HEK293 (cell line): Measurements from ENCODE around the gene ITGA4.

Experiments
- CTCF ChIA-PET: fragments of 350-600 bp; formaldehyde crosslinking; extraction: SDS; loops from one replicate; lab custom pipeline; 2021; ENCODE audit warnings: antibody characterized with exemption; lab: Yijun Ruan, JAX
- POLR2A ChIA-PET: fragments of 300-600 bp; formaldehyde crosslinking; extraction: SDS; loops from one replicate; lab custom pipeline; 2020; ENCODE audit warnings: antibody characterized with exemption, inconsistent platforms; lab: Yijun Ruan, JAX
- H3K27ac ChIP-seq: fragments of 200-500 bp; sonication (Bioruptor generic); 2 replicates; pipeline ENCODE4 v1.5.1; 2014; ENCODE audit warnings: low read depth, low read length, control low read depth, inconsistent platforms; ENCODE audit errors: extremely low read depth
- H3K36me3 ChIP-seq, 2 experiments: fragments of 200-500 bp in 1 of 2; sonication (Bioruptor generic) in 1 of 2; 1 replicate in 1 of 2; 2 replicates in 1 of 2; pipeline ENCODE4 v1.5.1; 2014 to 2017; ENCODE audit warnings: inconsistent platforms in 2 of 2, low read length in 2 of 2; ENCODE audit not compliant: control insufficient read depth in 2 of 2, insufficient read depth in 1 of 2
- H3K4me1 ChIP-seq: fragments of 200-500 bp; sonication (Bioruptor generic); 2 replicates; pipeline ENCODE4 v1.5.1; 2014; ENCODE audit warnings: mild to moderate bottlenecking, low read length, inconsistent platforms; ENCODE audit not compliant: control insufficient read depth, insufficient read depth
- H3K4me3 ChIP-seq: 2 replicates; pipeline ENCODE4 v1.5.1; 2011; ENCODE audit warnings: low read depth, mild to moderate bottlenecking, control low read depth, low read length, moderate library complexity
- H3K9me3 ChIP-seq: fragments of 200-500 bp; sonication (Bioruptor generic); 2 replicates; pipeline ENCODE4 v1.5.1; 2014; ENCODE audit warnings: low read depth, low read length, inconsistent platforms; ENCODE audit not compliant: control insufficient read depth, insufficient read depth
- GLI4 ChIP-seq: fragments of 450-650 bp; formaldehyde crosslinking; IDR thresholded peaks from 2 replicates; pipeline ENCODE4 v1.5.1; 2016; ENCODE audit warnings: missing biosample characterization, missing genetic modification characterization
- KLF1 ChIP-seq: fragments of 450-650 bp; formaldehyde crosslinking; IDR thresholded peaks from 2 replicates; pipeline ENCODE4 v1.5.1; 2016; ENCODE audit warnings: missing biosample characterization, missing genetic modification characterization
- KLF10 ChIP-seq: fragments of 450-650 bp; IDR thresholded peaks from 2 replicates; pipeline ENCODE4 v1.5.1; 2018; ENCODE audit warnings: missing biosample characterization, mild to moderate bottlenecking, missing genetic modification characterization
- MEIS1 ChIP-seq: sonication (generic); formaldehyde crosslinking; IDR thresholded peaks from 2 replicates; pipeline ENCODE4 v1.8.1; 2022; ENCODE audit warnings: missing genetic modification reagents, mild to moderate bottlenecking, borderline replicate concordance
- TRIM28 ChIP-seq: IDR thresholded peaks from 2 replicates; pipeline ENCODE4 v1.6.1; 2011; ENCODE audit warnings: low read length, control low read depth, borderline replicate concordance
- ZBTB17 ChIP-seq: fragments of 450-650 bp; formaldehyde crosslinking; IDR thresholded peaks from 2 replicates; pipeline ENCODE4 v1.5.1; 2016; ENCODE audit warnings: missing biosample characterization, missing genetic modification characterization
- ZBTB6 ChIP-seq: fragments of 450-650 bp; formaldehyde crosslinking; IDR thresholded peaks from 2 replicates; pipeline ENCODE4 v1.5.1; 2017; ENCODE audit warnings: missing biosample characterization, missing genetic modification characterization
- ZFP3 ChIP-seq: fragments of 450-650 bp; formaldehyde crosslinking; IDR thresholded peaks from 2 replicates; pipeline ENCODE4 v1.5.1; 2016; ENCODE audit warnings: low read depth, missing biosample characterization, missing genetic modification characterization
- ZNF114 ChIP-seq: fragments of 450-650 bp; formaldehyde crosslinking; IDR thresholded peaks from 2 replicates; pipeline ENCODE4 v1.5.0; 2017; ENCODE audit warnings: missing biosample characterization, missing genetic modification characterization
- ZNF121 ChIP-seq: fragments of 450-650 bp; formaldehyde crosslinking; IDR thresholded peaks from 2 replicates; pipeline ENCODE4 v1.5.1; 2016; ENCODE audit warnings: missing biosample characterization, missing genetic modification characterization
- ZNF169 ChIP-seq: fragments of 450-650 bp; formaldehyde crosslinking; IDR thresholded peaks from 2 replicates; pipeline ENCODE4 v1.5.1; 2016; ENCODE audit warnings: missing biosample characterization, missing genetic modification characterization
- ZNF19 ChIP-seq: fragments of 450-650 bp; formaldehyde crosslinking; IDR thresholded peaks from 2 replicates; pipeline ENCODE4; 2016; ENCODE audit warnings: missing biosample characterization, missing genetic modification characterization, low read depth
- ZNF449 ChIP-seq: fragments of 450-650 bp; formaldehyde crosslinking; IDR thresholded peaks from 2 replicates; pipeline ENCODE4 v1.5.1; 2017; ENCODE audit warnings: missing biosample characterization, mild to moderate bottlenecking, missing genetic modification characterization, moderate library complexity
- ZNF501 ChIP-seq: fragments of 450-650 bp; formaldehyde crosslinking; IDR thresholded peaks from 2 replicates; pipeline ENCODE4 v1.5.1; 2016; ENCODE audit warnings: missing biosample characterization, missing genetic modification characterization
- ZNF514 ChIP-seq: fragments of 450-650 bp; formaldehyde crosslinking; IDR thresholded peaks from 2 replicates; pipeline ENCODE4 v1.5.1; 2016; ENCODE audit warnings: missing biosample characterization, missing genetic modification characterization
- ZNF548 ChIP-seq: fragments of 450-650 bp; formaldehyde crosslinking; IDR thresholded peaks from 2 replicates; pipeline ENCODE4 v1.5.1; 2016; ENCODE audit warnings: missing biosample characterization, missing genetic modification characterization
- ZNF560 ChIP-seq: fragments of 450-650 bp; formaldehyde crosslinking; IDR thresholded peaks from 2 replicates; pipeline ENCODE4 v1.5.1; 2017; ENCODE audit warnings: missing biosample characterization, missing genetic modification characterization, borderline replicate concordance
- ZNF571 ChIP-seq: fragments of 450-650 bp; formaldehyde crosslinking; IDR thresholded peaks from 2 replicates; pipeline ENCODE4 v1.5.0; 2017; ENCODE audit warnings: missing biosample characterization, missing genetic modification characterization
- ZNF600 ChIP-seq: fragments of 450-650 bp; formaldehyde crosslinking; IDR thresholded peaks from 2 replicates; pipeline ENCODE4 v1.5.1; 2016; ENCODE audit warnings: missing biosample characterization, missing genetic modification characterization
- ZNF621 ChIP-seq: fragments of 450-650 bp; formaldehyde crosslinking; IDR thresholded peaks from 2 replicates; pipeline ENCODE4 v1.5.1; 2017; ENCODE audit warnings: missing biosample characterization, missing genetic modification characterization
- ZNF837 ChIP-seq: fragments of 450-650 bp; formaldehyde crosslinking; IDR thresholded peaks from 2 replicates; pipeline ENCODE4 v1.5.1; 2016; ENCODE audit warnings: missing biosample characterization, missing genetic modification characterization
- TF ChIP-seq, protein P1 (sequence below): fragments of 450-650 bp; formaldehyde crosslinking; IDR thresholded peaks from 2 replicates; pipeline ENCODE4 v1.5.1; 2016; ENCODE audit warnings: missing biosample characterization, missing genetic modification characterization
- TF ChIP-seq, protein P2 (sequence below): fragments of 450-650 bp; formaldehyde crosslinking; IDR thresholded peaks from 2 replicates; pipeline ENCODE4 v1.5.1; 2017; ENCODE audit warnings: missing biosample characterization, missing genetic modification characterization
- TF ChIP-seq, protein P3 (sequence below): fragments of 450-650 bp; formaldehyde crosslinking; optimal IDR thresholded peaks from 2 replicates; pipeline ENCODE3; 2016; ENCODE audit warnings: missing biosample characterization, mild to moderate bottlenecking, missing genetic modification characterization

Gene ITGA4

GRCh38 chr2:181517685-181518301, 60.6 kb downstream of the ITGA4 start (continued):
- TF ChIP-seq ZNF114 (no peak), ZNF19 (tag by site-specific recombination) (no peak)

DNA sequence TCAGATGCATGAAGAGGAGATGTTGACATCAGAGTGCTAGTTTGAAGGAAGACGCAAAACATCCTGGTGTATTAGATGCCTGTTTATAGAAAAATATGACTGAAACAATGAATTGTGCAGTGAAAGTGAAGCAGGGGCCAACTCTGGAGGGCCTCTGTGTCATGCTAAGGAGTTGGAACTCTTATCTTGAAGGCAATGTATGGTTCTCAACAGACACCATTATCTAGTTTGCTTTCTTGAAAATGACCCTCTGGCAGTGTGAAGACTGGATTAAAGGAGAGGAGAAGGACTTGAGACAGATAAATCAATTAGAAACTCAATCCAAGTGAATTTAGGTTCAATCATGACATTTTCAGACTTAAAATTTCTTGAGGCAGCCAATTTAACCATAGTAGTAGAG, 63.1 kb downstream of the ITGA4 start:
- Histone ChIP-seq H3K36me3 (no peaks in the 10 kb centered on the region), H3K4me3 (no peak overlapping the region), H3K9me3 (no peaks in the 10 kb centered on the region), H3K27ac (no peak overlapping the region), H3K4me1 (no peaks in the 10 kb centered on the region)
- POLR2A ChIA-PET, result no interaction called here
- CTCF ChIA-PET, result no interaction called here
- no peak for TF ChIP-seq ZNF621
- no peak for TF ChIP-seq ZNF560 (tag by site-specific recombination)

DNA sequence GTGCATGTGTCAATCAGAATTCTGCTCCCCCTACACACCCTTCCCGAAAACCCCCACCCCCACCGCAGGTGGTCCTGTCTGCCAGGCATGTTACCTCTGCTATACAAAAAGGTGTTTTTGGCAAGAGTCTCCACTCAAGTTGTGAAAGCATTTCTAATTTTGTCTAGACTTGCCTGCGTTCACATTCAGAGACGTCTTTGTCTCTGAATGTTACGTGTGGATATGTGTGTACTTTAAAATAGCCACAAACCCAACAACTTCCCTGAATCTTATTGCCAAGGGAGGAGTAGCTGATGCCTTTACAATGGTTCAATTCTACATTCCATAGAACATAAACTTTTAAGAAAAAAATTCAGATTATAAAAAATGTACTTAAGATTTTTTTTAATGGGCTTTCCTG, 66.6 kb downstream of the ITGA4 start:
- CTCF ChIA-PET, result no interaction called here
- H3K9me3 ChIP-seq, result no peaks in the 10 kb centered on the region
- H3K27ac ChIP-seq, result no peak overlapping the region
- no peaks in the 10 kb centered on the region for H3K36me3 ChIP-seq
- TF ChIP-seq ZNF121 (tag by site-specific recombination) (no peak), KLF1 (tag by site-specific recombination) (no peak), ZNF449 (tag by site-specific recombination) (no peak), ZNF600 (tag by site-specific recombination) (no peak), MEIS1 (CRISPR knock-in tag) (no peak), ZBTB17 (tag by site-specific recombination) (no peak), GLI4 (tag by site-specific recombination) (no peak), ZNF169 (no peak)
- TF ChIP-seq, protein P1, sequence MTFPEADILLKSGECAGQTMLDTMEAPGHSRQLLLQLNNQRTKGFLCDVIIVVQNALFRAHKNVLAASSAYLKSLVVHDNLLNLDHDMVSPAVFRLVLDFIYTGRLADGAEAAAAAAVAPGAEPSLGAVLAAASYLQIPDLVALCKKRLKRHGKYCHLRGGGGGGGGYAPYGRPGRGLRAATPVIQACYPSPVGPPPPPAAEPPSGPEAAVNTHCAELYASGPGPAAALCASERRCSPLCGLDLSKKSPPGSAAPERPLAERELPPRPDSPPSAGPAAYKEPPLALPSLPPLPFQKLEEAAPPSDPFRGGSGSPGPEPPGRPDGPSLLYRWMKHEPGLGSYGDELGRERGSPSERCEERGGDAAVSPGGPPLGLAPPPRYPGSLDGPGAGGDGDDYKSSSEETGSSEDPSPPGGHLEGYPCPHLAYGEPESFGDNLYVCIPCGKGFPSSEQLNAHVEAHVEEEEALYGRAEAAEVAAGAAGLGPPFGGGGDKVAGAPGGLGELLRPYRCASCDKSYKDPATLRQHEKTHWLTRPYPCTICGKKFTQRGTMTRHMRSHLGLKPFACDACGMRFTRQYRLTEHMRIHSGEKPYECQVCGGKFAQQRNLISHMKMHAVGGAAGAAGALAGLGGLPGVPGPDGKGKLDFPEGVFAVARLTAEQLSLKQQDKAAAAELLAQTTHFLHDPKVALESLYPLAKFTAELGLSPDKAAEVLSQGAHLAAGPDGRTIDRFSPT (tag by site-specific recombination), result no peak
- TF ChIP-seq, protein P2, sequence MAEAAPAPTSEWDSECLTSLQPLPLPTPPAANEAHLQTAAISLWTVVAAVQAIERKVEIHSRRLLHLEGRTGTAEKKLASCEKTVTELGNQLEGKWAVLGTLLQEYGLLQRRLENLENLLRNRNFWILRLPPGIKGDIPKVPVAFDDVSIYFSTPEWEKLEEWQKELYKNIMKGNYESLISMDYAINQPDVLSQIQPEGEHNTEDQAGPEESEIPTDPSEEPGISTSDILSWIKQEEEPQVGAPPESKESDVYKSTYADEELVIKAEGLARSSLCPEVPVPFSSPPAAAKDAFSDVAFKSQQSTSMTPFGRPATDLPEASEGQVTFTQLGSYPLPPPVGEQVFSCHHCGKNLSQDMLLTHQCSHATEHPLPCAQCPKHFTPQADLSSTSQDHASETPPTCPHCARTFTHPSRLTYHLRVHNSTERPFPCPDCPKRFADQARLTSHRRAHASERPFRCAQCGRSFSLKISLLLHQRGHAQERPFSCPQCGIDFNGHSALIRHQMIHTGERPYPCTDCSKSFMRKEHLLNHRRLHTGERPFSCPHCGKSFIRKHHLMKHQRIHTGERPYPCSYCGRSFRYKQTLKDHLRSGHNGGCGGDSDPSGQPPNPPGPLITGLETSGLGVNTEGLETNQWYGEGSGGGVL (tag by site-specific recombination), result no peak
- POLR2A ChIA-PET, result no interaction called here
- no peaks in the 10 kb centered on the region for H3K4me1 ChIP-seq
- H3K4me3 ChIP-seq, result no peak overlapping the region

GRCh38 chr2:181526014-181526413, 68.8 kb downstream of the ITGA4 start:
- H3K4me1 ChIP-seq, result no peaks in the 10 kb centered on the region
- ChIA-PET POLR2A (no interaction called here), CTCF (interaction anchor here (0.7 kb wide), 1 partner anchor 678 kb away, joined by 4 read pairs; no protein-coding TSS in a partner anchor)
- no peak overlapping the region for H3K4me3 ChIP-seq
- no peaks in the 10 kb centered on the region; a peak in 1 of 3 replicates for H3K36me3 ChIP-seq
- H3K27ac ChIP-seq, result no peak overlapping the region
- H3K9me3 ChIP-seq, result no peaks in the 10 kb centered on the region
- TF ChIP-seq ZBTB6 (tag by site-specific recombination), result no peak
- no peak for TF ChIP-seq KLF10
- TF ChIP-seq ZNF571 (tag by site-specific recombination), result no peak
- TF ChIP-seq ZFP3, result no peak
- no peak for TF ChIP-seq TRIM28
- TF ChIP-seq ZNF548 (tag by site-specific recombination), result no peak
- no peak for TF ChIP-seq ZNF837 (tag by site-specific recombination)
- TF ChIP-seq ZNF514 (tag by site-specific recombination), result no peak
- TF ChIP-seq, protein P3, sequence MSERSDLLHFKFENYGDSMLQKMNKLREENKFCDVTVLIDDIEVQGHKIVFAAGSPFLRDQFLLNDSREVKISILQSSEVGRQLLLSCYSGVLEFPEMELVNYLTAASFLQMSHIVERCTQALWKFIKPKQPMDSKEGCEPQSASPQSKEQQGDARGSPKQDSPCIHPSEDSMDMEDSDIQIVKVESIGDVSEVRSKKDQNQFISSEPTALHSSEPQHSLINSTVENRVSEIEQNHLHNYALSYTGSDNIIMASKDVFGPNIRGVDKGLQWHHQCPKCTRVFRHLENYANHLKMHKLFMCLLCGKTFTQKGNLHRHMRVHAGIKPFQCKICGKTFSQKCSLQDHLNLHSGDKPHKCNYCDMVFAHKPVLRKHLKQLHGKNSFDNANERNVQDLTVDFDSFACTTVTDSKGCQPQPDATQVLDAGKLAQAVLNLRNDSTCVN (tag by site-specific recombination), result no peak
- TF ChIP-seq ZNF501 (tag by site-specific recombination), result no peak
